ENCODE data around the gene FNDC11. TPM values are rescaled to one million over a fixed set of nuclear protein-coding genes. Genes with fewer than 3 reads are reported as not detected.
A peak's percentile ranks its signal among the peaks of the same experiment; 100 is the strongest.

Gene FNDC11
- total and polyA plus RNA-seq, 2 of the 13 experiments (the other 11 are each of a cell fraction or from before 2014, with no cell fraction given), result 0.07 TPM; not detected in 1

DNA sequence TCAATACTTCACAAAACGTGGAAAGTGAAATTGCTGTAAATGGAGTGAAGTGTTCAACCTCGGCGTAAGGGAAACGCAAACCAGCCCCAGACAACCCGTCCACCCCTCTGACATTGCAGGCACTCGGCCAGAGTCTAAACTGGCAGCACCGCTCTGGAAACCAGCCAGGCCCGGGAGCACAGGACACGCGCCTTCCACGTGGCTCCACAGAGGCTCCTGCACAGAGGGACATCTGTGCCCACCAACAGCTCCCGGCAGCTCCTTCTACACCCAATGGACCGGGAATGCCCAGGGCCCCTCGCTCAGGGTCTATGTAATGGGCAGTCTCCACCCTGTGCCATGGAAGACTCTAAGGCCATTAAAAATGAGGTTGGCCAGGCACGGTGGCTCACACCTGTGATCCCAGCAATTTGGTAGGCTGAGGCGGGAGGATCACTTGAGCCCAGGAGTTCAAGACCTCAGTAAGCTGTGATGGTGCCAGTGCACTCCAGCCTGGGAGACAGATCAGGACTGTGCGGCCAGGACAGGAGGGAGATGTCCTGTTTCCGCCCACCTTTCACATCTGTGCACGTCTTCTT is 23.4 kb downstream of the FNDC11 start (continued):
- TF ChIP-seq, protein P1, sequence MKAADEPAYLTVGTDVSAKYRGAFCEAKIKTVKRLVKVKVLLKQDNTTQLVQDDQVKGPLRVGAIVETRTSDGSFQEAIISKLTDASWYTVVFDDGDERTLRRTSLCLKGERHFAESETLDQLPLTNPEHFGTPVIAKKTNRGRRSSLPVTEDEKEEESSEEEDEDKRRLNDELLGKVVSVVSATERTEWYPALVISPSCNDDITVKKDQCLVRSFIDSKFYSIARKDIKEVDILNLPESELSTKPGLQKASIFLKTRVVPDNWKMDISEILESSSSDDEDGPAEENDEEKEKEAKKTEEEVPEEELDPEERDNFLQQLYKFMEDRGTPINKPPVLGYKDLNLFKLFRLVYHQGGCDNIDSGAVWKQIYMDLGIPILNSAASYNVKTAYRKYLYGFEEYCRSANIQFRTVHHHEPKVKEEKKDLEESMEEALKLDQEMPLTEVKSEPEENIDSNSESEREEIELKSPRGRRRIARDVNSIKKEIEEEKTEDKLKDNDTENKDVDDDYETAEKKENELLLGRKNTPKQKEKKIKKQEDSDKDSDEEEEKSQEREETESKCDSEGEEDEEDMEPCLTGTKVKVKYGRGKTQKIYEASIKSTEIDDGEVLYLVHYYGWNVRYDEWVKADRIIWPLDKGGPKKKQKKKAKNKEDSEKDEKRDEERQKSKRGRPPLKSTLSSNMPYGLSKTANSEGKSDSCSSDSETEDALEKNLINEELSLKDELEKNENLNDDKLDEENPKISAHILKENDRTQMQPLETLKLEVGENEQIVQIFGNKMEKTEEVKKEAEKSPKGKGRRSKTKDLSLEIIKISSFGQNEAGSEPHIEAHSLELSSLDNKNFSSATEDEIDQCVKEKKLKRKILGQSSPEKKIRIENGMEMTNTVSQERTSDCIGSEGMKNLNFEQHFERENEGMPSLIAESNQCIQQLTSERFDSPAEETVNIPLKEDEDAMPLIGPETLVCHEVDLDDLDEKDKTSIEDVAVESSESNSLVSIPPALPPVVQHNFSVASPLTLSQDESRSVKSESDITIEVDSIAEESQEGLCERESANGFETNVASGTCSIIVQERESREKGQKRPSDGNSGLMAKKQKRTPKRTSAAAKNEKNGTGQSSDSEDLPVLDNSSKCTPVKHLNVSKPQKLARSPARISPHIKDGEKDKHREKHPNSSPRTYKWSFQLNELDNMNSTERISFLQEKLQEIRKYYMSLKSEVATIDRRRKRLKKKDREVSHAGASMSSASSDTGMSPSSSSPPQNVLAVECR (CRISPR knock-in tag; IDR thresholded peaks at IDR 0.05; ENCODE audit: borderline replicate concordance), result peak; percentile 54; the same call in 1 of the 2 replicates
- TF ChIP-seq ZNF292 (CRISPR knock-in tag; IDR thresholded peaks at IDR 0.05; ENCODE audit: borderline replicate concordance, low read depth) (no peak), KLF6 (CRISPR knock-in tag; IDR thresholded peaks at IDR 0.05) (peak; percentile 66; the same call in 1 of the 2 replicates), ZNF629 (CRISPR knock-in tag; conservative IDR thresholded peaks at IDR 0.05) (0 out of 2 replicates have a peak, but pooled peaks have one; percentile 7), IRX3 (CRISPR knock-in tag; IDR thresholded peaks at IDR 0.05; ENCODE audit: borderline replicate concordance, low read depth) (0 out of 2 replicates have a peak, but pooled peaks have one; percentile 49), ZNF607 (CRISPR knock-in tag; IDR thresholded peaks at IDR 0.05; ENCODE audit: borderline replicate concordance) (no peak), KDM6A (CRISPR knock-in tag; IDR thresholded peaks at IDR 0.05; ENCODE audit: low read depth) (0 out of 2 replicates have a peak, but pooled peaks have one; percentile 35), ZMYM4 (CRISPR knock-in tag; IDR thresholded peaks at IDR 0.05) (peak; percentile 26; the same call in 1 of the 2 replicates), NR2F6 (IDR thresholded peaks at IDR 0.05) (no peak), NR2F6 (CRISPR knock-in tag; IDR thresholded peaks at IDR 0.05) (peak; percentile 26; the same call in 1 of the 2 replicates), AKAP8 (CRISPR knock-in tag; IDR thresholded peaks at IDR 0.05) (no peak), ATRX (CRISPR knock-in tag; IDR thresholded peaks at IDR 0.05; ENCODE audit: borderline replicate concordance) (no peak), ZNF891 (CRISPR knock-in tag; IDR thresholded peaks at IDR 0.05) (peak; percentile 48; the same call in 1 of the 2 replicates), KMT2B (CRISPR knock-in tag; IDR thresholded peaks at IDR 0.05) (peak; percentile 42; the same call in 1 of the 2 replicates), ZFYVE20 (CRISPR knock-in tag; IDR thresholded peaks at IDR 0.05; ENCODE audit: borderline replicate concordance, low read depth) (no peak)
- TF ChIP-seq, protein P2, sequence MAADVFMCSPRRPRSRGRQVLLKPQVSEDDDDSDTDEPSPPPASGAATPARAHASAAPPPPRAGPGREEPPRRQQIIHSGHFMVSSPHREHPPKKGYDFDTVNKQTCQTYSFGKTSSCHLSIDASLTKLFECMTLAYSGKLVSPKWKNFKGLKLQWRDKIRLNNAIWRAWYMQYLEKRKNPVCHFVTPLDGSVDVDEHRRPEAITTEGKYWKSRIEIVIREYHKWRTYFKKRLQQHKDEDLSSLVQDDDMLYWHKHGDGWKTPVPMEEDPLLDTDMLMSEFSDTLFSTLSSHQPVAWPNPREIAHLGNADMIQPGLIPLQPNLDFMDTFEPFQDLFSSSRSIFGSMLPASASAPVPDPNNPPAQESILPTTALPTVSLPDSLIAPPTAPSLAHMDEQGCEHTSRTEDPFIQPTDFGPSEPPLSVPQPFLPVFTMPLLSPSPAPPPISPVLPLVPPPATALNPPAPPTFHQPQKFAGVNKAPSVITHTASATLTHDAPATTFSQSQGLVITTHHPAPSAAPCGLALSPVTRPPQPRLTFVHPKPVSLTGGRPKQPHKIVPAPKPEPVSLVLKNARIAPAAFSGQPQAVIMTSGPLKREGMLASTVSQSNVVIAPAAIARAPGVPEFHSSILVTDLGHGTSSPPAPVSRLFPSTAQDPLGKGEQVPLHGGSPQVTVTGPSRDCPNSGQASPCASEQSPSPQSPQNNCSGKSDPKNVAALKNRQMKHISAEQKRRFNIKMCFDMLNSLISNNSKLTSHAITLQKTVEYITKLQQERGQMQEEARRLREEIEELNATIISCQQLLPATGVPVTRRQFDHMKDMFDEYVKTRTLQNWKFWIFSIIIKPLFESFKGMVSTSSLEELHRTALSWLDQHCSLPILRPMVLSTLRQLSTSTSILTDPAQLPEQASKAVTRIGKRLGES (CRISPR knock-in tag; IDR thresholded peaks at IDR 0.05; ENCODE audit: borderline replicate concordance), result peak; percentile 98
- TF ChIP-seq, protein P3, sequence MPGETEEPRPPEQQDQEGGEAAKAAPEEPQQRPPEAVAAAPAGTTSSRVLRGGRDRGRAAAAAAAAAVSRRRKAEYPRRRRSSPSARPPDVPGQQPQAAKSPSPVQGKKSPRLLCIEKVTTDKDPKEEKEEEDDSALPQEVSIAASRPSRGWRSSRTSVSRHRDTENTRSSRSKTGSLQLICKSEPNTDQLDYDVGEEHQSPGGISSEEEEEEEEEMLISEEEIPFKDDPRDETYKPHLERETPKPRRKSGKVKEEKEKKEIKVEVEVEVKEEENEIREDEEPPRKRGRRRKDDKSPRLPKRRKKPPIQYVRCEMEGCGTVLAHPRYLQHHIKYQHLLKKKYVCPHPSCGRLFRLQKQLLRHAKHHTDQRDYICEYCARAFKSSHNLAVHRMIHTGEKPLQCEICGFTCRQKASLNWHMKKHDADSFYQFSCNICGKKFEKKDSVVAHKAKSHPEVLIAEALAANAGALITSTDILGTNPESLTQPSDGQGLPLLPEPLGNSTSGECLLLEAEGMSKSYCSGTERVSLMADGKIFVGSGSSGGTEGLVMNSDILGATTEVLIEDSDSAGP (CRISPR knock-in tag; IDR thresholded peaks at IDR 0.05; ENCODE audit: borderline replicate concordance), result no peak
- TF ChIP-seq, protein P4, sequence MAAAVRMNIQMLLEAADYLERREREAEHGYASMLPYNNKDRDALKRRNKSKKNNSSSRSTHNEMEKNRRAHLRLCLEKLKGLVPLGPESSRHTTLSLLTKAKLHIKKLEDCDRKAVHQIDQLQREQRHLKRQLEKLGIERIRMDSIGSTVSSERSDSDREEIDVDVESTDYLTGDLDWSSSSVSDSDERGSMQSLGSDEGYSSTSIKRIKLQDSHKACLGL (CRISPR knock-in tag; IDR thresholded peaks at IDR 0.05), result peak; percentile 87; the same call in 1 of the 2 replicates
- TF ChIP-seq, protein P5, sequence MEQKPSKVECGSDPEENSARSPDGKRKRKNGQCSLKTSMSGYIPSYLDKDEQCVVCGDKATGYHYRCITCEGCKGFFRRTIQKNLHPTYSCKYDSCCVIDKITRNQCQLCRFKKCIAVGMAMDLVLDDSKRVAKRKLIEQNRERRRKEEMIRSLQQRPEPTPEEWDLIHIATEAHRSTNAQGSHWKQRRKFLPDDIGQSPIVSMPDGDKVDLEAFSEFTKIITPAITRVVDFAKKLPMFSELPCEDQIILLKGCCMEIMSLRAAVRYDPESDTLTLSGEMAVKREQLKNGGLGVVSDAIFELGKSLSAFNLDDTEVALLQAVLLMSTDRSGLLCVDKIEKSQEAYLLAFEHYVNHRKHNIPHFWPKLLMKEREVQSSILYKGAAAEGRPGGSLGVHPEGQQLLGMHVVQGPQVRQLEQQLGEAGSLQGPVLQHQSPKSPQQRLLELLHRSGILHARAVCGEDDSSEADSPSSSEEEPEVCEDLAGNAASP (CRISPR knock-in tag; IDR thresholded peaks at IDR 0.05; ENCODE audit: borderline replicate concordance), result no peak

Data from HepG2 (cell line).